DOHH2 (cell line): ENCODE measurements around the gene SRP68.

ENCODE experiments used
- H3F3A ChIP-seq: fragments of 200-600 bp; sonication (generic), shearing (Covaris generic); 2 replicates; pipeline ENCODE4 v1.6.0; 2016; ENCODE audit warnings: antibody characterized with exemption, mild to moderate bottlenecking; ENCODE audit not compliant: control insufficient read depth, insufficient read depth
- H3K27ac ChIP-seq: fragments of 200-600 bp; sonication (generic); 2 replicates; pipeline ENCODE4 v1.5.1; 2014; ENCODE audit warnings: low read depth, mild to moderate bottlenecking, low read length, moderate library complexity
- H3K27me3 ChIP-seq: fragments of 200-600 bp; sonication (generic); 2 replicates; pipeline ENCODE4 v1.6.1; 2014; ENCODE audit warnings: mild to moderate bottlenecking, low read length, mixed read lengths; ENCODE audit not compliant: control insufficient read depth
- H3K36me3 ChIP-seq: fragments of 200-600 bp; sonication (generic); 2 replicates; pipeline ENCODE4 v1.6.1; 2014; ENCODE audit warnings: mild to moderate bottlenecking, low read length, moderate library complexity, mixed read lengths; ENCODE audit not compliant: control insufficient read depth
- H3K4me1 ChIP-seq: fragments of 200-600 bp; sonication (generic); 2 replicates; pipeline ENCODE4 v1.6.1; 2014; ENCODE audit warnings: mild to moderate bottlenecking, low read length, mixed read lengths; ENCODE audit not compliant: control insufficient read depth
- H3K4me2 ChIP-seq: fragments of 200-600 bp; sonication (generic); 2 replicates; pipeline ENCODE4 v1.6.0; 2014; ENCODE audit warnings: mild to moderate bottlenecking, low read length, moderate library complexity
- H3K4me3 ChIP-seq: fragments of 200-600 bp; sonication (generic); 2 replicates; pipeline ENCODE4 v1.5.1; 2014; ENCODE audit warnings: mild to moderate bottlenecking, low read length, mixed read lengths
- H3K79me2 ChIP-seq: fragments of 200-600 bp; sonication (generic); 2 replicates; pipeline ENCODE4 v1.6.1; 2014; ENCODE audit warnings: mild to moderate bottlenecking, low read length, mixed read lengths; ENCODE audit not compliant: control insufficient read depth
- H3K9me2 ChIP-seq: fragments of 200-600 bp; sonication (generic); replicated peaks from 2 replicates; pipeline ENCODE4 v1.6.1; 2014; ENCODE audit warnings: mild to moderate bottlenecking, low read length, mixed read lengths; ENCODE audit not compliant: control insufficient read depth
- H3K9me3 ChIP-seq: fragments of 200-600 bp; sonication (generic); 2 replicates; pipeline ENCODE4 v1.6.1; 2014; ENCODE audit warnings: antibody characterized with exemption, low read length, mixed read lengths; ENCODE audit not compliant: control insufficient read depth, insufficient read depth
- H4K20me1 ChIP-seq: fragments of 200-600 bp; sonication (generic); 2 replicates; pipeline ENCODE4 v1.6.0; 2014; ENCODE audit warnings: low read depth, mild to moderate bottlenecking, antibody characterized with exemption, low read length, moderate library complexity; ENCODE audit not compliant: control insufficient read depth, insufficient read depth
- CTCF ChIP-seq: fragments of 200-600 bp; sonication (generic); IDR thresholded peaks from one replicate; pipeline ENCODE4 v1.5.1; 2014; ENCODE audit warnings: antibody characterized with exemption, mild to moderate bottlenecking, low read depth, low read length; ENCODE audit not compliant: poor library complexity, severe bottlenecking
- EZH2phosphoT487 ChIP-seq: fragments of 200-600 bp; sonication (generic); IDR thresholded peaks from 2 replicates; pipeline ENCODE4 v1.6.1; 2017; ENCODE audit warnings: borderline replicate concordance, mild to moderate bottlenecking, antibody characterized with exemption, low read length, moderate library complexity, mixed read lengths

SRP68 gene

DNA sequence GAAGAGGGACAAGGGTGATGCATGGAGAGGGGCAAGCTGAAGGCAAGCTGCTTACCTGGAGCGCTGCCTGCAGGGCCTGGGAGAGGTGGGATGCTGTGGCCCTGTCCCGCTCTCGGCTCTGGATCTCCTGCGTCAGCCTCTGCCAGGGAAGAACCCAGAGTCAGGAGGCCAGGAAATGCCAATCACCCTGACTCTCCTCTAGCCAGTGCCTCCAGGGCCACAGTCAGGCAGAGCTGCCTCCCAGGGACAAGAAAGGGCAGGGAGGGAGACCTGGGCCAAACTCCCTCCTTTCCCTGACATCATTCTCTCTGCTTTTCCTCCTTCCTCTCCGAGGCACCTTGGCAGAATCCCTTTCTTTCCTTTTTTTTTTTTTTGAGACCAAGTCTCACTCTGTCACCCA lies 60.4 kb downstream of the SRP68 start:
- TF ChIP-seq EZH2phosphoT487 (no peak), CTCF (no peak)
- Histone ChIP-seq H3K27me3 (no peaks in the 10 kb centered on the region), H3K4me2 (no peak overlapping the region), H3K4me1 (peaks cover 7% of the 10 kb centered on the region; the same call in 1 of the 2 replicates), H3K79me2 (no peaks in the 10 kb centered on the region), H3F3A (no peaks in the 10 kb centered on the region), H3K9me2 (no peaks in the 10 kb centered on the region), H3K27ac (no peak overlapping the region), H3K4me3 (no peak overlapping the region), H4K20me1 (no peaks in the 10 kb centered on the region), H3K36me3 (no peaks in the 10 kb centered on the region), H3K9me3 (no peaks in the 10 kb centered on the region)

- no peaks in the 10 kb centered on the region for H4K20me1 ChIP-seq
- no peaks in the 10 kb centered on the region for H3K36me3 ChIP-seq
- no peaks in the 10 kb centered on the region for H3K79me2 ChIP-seq
- H3K9me3 ChIP-seq = no peaks in the 10 kb centered on the region
- H3K27ac ChIP-seq = no peak overlapping the region
- H3K4me1 ChIP-seq = peaks cover 7% of the 10 kb centered on the region; the same call in 1 of the 2 replicates
- no peak overlapping the region for H3K4me3 ChIP-seq
- no peaks in the 10 kb centered on the region for H3F3A ChIP-seq
- H3K4me2 ChIP-seq = no peak overlapping the region
- H3K27me3 ChIP-seq = no peaks in the 10 kb centered on the region
- no peaks in the 10 kb centered on the region for H3K9me2 ChIP-seq
- TF ChIP-seq EZH2phosphoT487 = no peak
- no peak for TF ChIP-seq CTCF
These were observed 62.2 kb downstream of the SRP68 start for GRCh38 chr17:76009969-76010661.

GRCh38 chr17:76009447-76009846 lies 62.9 kb downstream of the SRP68 start:
- H3K4me1 ChIP-seq = peaks cover 6% of the 10 kb centered on the region; the same call in 1 of the 2 replicates
- H3K79me2 ChIP-seq = no peaks in the 10 kb centered on the region
- H3K9me3 ChIP-seq = no peaks in the 10 kb centered on the region
- H3K4me3 ChIP-seq = no peak overlapping the region
- no peaks in the 10 kb centered on the region for H4K20me1 ChIP-seq
- no peak for TF ChIP-seq CTCF
- no peak for TF ChIP-seq EZH2phosphoT487
- H3K4me2 ChIP-seq = no peak overlapping the region
- no peaks in the 10 kb centered on the region for H3K27me3 ChIP-seq
- no peaks in the 10 kb centered on the region for H3F3A ChIP-seq
- H3K27ac ChIP-seq = no peak overlapping the region
- no peaks in the 10 kb centered on the region for H3K9me2 ChIP-seq
- 0 out of 2 replicates have a peak, but pooled peaks cover 3% of the 10 kb centered on the region for H3K36me3 ChIP-seq
